ENCODE measurements around the gene TARS3. TPM values are rescaled to one million over a fixed set of nuclear protein-coding genes. Genes with fewer than 3 reads are reported as not detected.

The TARS3 gene
- total RNA-seq, 1 experiment from 2014 or later = 14.1 TPM

DNA sequence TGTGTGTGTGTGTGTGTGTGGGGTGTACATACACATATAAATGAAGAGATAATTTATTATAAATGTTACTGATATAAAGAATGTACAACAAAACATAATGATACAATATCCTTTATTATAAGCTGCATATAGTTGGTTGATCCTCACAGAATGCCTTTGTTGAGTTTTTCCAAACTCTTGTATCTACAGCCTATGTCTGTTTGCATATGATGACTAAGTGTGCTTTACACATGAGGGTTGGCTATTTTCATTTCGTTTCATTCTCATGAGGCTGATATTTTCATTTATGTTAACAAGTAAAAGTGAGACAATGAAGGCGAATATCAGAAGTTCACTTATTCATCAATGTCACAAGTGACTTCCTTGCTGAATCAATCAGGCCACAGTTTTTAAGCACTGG, 117.2 kb downstream of the TARS3 start:
- TF ChIP-seq, protein P1, sequence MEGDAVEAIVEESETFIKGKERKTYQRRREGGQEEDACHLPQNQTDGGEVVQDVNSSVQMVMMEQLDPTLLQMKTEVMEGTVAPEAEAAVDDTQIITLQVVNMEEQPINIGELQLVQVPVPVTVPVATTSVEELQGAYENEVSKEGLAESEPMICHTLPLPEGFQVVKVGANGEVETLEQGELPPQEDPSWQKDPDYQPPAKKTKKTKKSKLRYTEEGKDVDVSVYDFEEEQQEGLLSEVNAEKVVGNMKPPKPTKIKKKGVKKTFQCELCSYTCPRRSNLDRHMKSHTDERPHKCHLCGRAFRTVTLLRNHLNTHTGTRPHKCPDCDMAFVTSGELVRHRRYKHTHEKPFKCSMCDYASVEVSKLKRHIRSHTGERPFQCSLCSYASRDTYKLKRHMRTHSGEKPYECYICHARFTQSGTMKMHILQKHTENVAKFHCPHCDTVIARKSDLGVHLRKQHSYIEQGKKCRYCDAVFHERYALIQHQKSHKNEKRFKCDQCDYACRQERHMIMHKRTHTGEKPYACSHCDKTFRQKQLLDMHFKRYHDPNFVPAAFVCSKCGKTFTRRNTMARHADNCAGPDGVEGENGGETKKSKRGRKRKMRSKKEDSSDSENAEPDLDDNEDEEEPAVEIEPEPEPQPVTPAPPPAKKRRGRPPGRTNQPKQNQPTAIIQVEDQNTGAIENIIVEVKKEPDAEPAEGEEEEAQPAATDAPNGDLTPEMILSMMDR (conservative IDR thresholded peaks at IDR 0.05) = no peak
- H2BK15ac ChIP-seq (ENCODE audit: low read depth, low read length) = no peak overlapping the region

More for the DNA sequence above, 117.2 kb downstream of the TARS3 start:
- Histone ChIP-seq H3K27me3 (ENCODE audit: insufficient read depth, low read length) (no peaks in the 10 kb centered on the region), H3K79me2 (ENCODE audit: insufficient read depth, low read length) (no peaks in the 10 kb centered on the region), H2AFZ (ENCODE audit: low read length) (no peak overlapping the region), H2BK20ac (ENCODE audit: low read depth, low read length, poor library complexity, severe bottlenecking) (no peak overlapping the region), H4K8ac (replicated peaks; ENCODE audit: insufficient read length, low read depth, low read length) (no peak overlapping the region), H4K5ac (ENCODE audit: insufficient read length, low read depth, low read length) (no peak overlapping the region), H4K20me1 (ENCODE audit: control insufficient read depth, insufficient read depth, insufficient read length) (no peaks in the 10 kb centered on the region), H3K79me1 (ENCODE audit: insufficient read depth, low read depth, low read length, poor library complexity, severe bottlenecking) (no peaks in the 10 kb centered on the region), H3K4me2 (ENCODE audit: insufficient read depth, insufficient read length, low read length) (no peak overlapping the region), H3K4ac (ENCODE audit: low read depth, low read length) (no peak overlapping the region), H2BK5ac (ENCODE audit: insufficient read length, low read length) (no peak overlapping the region), H3K14ac (ENCODE audit: insufficient read depth, low read length) (no peak overlapping the region), H3K9me3 (ENCODE audit: control insufficient read depth, low read depth, low read length) (no peaks in the 10 kb centered on the region), H3K23ac (ENCODE audit: insufficient read length, low read depth, low read length) (no peak overlapping the region), H3T11ph (ENCODE audit: low read length) (no peak overlapping the region), H3K27ac (ENCODE audit: insufficient read length, low read depth, low read length) (no peak overlapping the region), H2AK5ac (ENCODE audit: insufficient read length, low read length) (no peak overlapping the region), H3K18ac (ENCODE audit: insufficient read length, low read depth, low read length) (no peak overlapping the region), H3K4me1 (ENCODE audit: insufficient read depth, low read length) (no peaks in the 10 kb centered on the region), H3K23me2 (ENCODE audit: insufficient read length, low read depth, low read length, poor library complexity, severe bottlenecking) (no peaks in the 10 kb centered on the region), H2BK120ac (ENCODE audit: low read depth, low read length, poor library complexity, severe bottlenecking) (no peak overlapping the region), H2BK12ac (ENCODE audit: insufficient read length, low read depth, low read length) (no peak overlapping the region), H4K91ac (ENCODE audit: insufficient read length, low read depth, low read length) (no peak overlapping the region), H3K56ac (ENCODE audit: insufficient read length, low read depth, low read length) (no peak overlapping the region), H3K9ac (ENCODE audit: extremely low read depth, insufficient read length, low read length) (no peak overlapping the region)
- peaks cover 0 to 4% of the 10 kb centered on the region in 2 experiments; a peak in 2 of 5 replicates for H3K9me3 Mint-ChIP-seq
- DNase-seq = no peak
- WGBS (ENCODE audit: extremely low coverage, insufficient read length, low lambda C conversion rate) = no CpG with 5 or more reads among the region's 2 CpGs
- H3K27ac Mint-ChIP-seq = no peak overlapping the region
- peaks cover 5% of the 10 kb centered on the region for H3K27me3 Mint-ChIP-seq (ENCODE audit: low read depth)
- H3K4me3 Mint-ChIP-seq = no peak overlapping the region
- H3K36me3 Mint-ChIP-seq (ENCODE audit: insufficient read depth in 1 of 3, low read depth in 3 of 3) = no peaks in the 10 kb centered on the region
- H3K4me1 Mint-ChIP-seq = peaks cover 0 to 6% of the 10 kb centered on the region in 2 experiments; a peak in 1 of 4 replicates
